DMS53 treated with DMSO at 0.1 percent for 48 hours (cell line): ENCODE measurements around the gene WDR93.
"Not testable (repeated sequence)": the region's sequence is repeated elsewhere in the genome, so short reads cannot be mapped to it uniquely, and the experiment has no call there.

Source experiments
- DNase-seq: peaks from one replicate; lab custom pipeline; 2025; ENCODE audit not compliant: unreplicated experiment; lab: John Stamatoyannopoulos, UW

The WDR93 gene

GRCh38 chr15:89766357-89767311 lies 76.0 kb downstream of the WDR93 start:
- no peak for DNase-seq

- no peak for DNase-seq
Measured at GRCh38 chr15:89767411-89767915, 76.9 kb downstream of the WDR93 start.

GRCh38 chr15:89768071-89768500 lies 77.5 kb downstream of the WDR93 start:
- DNase-seq = no peak

- DNase-seq = no peak
Measured at GRCh38 chr15:89769366-89769765, 78.8 kb downstream of the WDR93 start.

- DNase-seq = no peak
Measured at GRCh38 chr15:89770041-89770440, 79.4 kb downstream of the WDR93 start.

- no peak for DNase-seq
Measured at GRCh38 chr15:89772932-89773583, 82.4 kb downstream of the WDR93 start.

GRCh38 chr15:89774492-89774891 lies 83.9 kb downstream of the WDR93 start:
- DNase-seq = no peak

GRCh38 chr15:89775815-89776214 lies 85.2 kb downstream of the WDR93 start:
- no peak for DNase-seq

- DNase-seq = peak; percentile 31
Measured at GRCh38 chr15:89776274-89777072, 85.9 kb downstream of the WDR93 start, which contains the start of gene MESP2. TSS of gene MESP2 (plus strand) at chr15:89776332. CDS start at chr15:89776358, 26 bp downstream.

- DNase-seq = no peak
Measured at GRCh38 chr15:89777073-89777751, 86.6 kb downstream of the WDR93 start.

- DNase-seq = no peak
Measured at GRCh38 chr15:89777782-89778380, 87.3 kb downstream of the WDR93 start.

GRCh38 chr15:89778861-89779260 lies 88.2 kb downstream of the WDR93 start:
- no peak for DNase-seq

GRCh38 chr15:89780601-89781000 lies 90.0 kb downstream of the WDR93 start:
- no peak for DNase-seq

GRCh38 chr15:89781055-89781454 lies 90.4 kb downstream of the WDR93 start:
- no peak for DNase-seq

- no peak for DNase-seq
Measured at GRCh38 chr15:89781891-89782618, 91.4 kb downstream of the WDR93 start.

- not testable (repeated sequence) for DNase-seq
Measured at GRCh38 chr15:89782619-89782950, 92.0 kb downstream of the WDR93 start.

- no peak for DNase-seq
Measured at GRCh38 chr15:89783111-89783860, 92.7 kb downstream of the WDR93 start.

- no peak for DNase-seq
Measured at GRCh38 chr15:89783861-89784685, 93.5 kb downstream of the WDR93 start.
